Smooth muscle cell (in vitro differentiated cells): Measurements from ENCODE around the gene TPM2. TPM values are rescaled to one million over a fixed set of nuclear protein-coding genes. Genes with fewer than 3 reads are reported as not detected.

Experiments
- DNase-seq: peaks from one replicate; lab custom pipeline; 2025; ENCODE audit not compliant: unreplicated experiment; lab: John Stamatoyannopoulos, UW
- H2AFZ ChIP-seq: fragments of 200-600 bp; sonication (generic); 2 replicates; pipeline ENCODE4 v1.6.0; 2016; ENCODE audit warnings: antibody characterized with exemption, low read depth, mild to moderate bottlenecking
- H3F3A ChIP-seq: fragments of 200-600 bp; sonication (generic); 2 replicates; pipeline ENCODE4 v1.6.0; 2017; ENCODE audit warnings: antibody characterized with exemption, low read depth
- H3K27ac ChIP-seq: fragments of 200-600 bp; sonication (generic); 2 replicates; pipeline ENCODE4 v1.5.1; 2016; ENCODE audit warnings: low read depth, mild to moderate bottlenecking
- H3K27me3 ChIP-seq: fragments of 200-600 bp; sonication (generic); 2 replicates; pipeline ENCODE4 v1.6.1; 2016; ENCODE audit warnings: low read depth, mild to moderate bottlenecking
- H3K36me3 ChIP-seq: fragments of 200-600 bp; sonication (generic); 2 replicates; pipeline ENCODE4 v1.5.1; 2016; ENCODE audit warnings: low read depth
- H3K4me1 ChIP-seq: fragments of 200-600 bp; sonication (generic); 2 replicates; pipeline ENCODE4 v1.5.1; 2016; ENCODE audit warnings: low read depth
- H3K4me2 ChIP-seq: fragments of 200-600 bp; sonication (generic); 2 replicates; pipeline ENCODE4 v1.6.0; 2016; ENCODE audit warnings: mild to moderate bottlenecking
- H3K4me3 ChIP-seq: fragments of 200-600 bp; sonication (generic); 2 replicates; pipeline ENCODE4 v1.5.1; 2016; ENCODE audit warnings: mild to moderate bottlenecking
- H3K79me2 ChIP-seq: fragments of 200-600 bp; sonication (generic); 2 replicates; pipeline ENCODE4 v1.6.0; 2016; ENCODE audit warnings: low read depth, mild to moderate bottlenecking
- H3K9ac ChIP-seq: fragments of 200-600 bp; sonication (generic); 2 replicates; pipeline ENCODE4 v1.6.0; 2016; ENCODE audit warnings: low read depth
- H3K9me3 ChIP-seq: fragments of 200-600 bp; sonication (generic); replicated peaks from 2 replicates; pipeline ENCODE4 v1.5.1; 2016; ENCODE audit warnings: low read depth
- H4K20me1 ChIP-seq: fragments of 200-600 bp; sonication (generic); 2 replicates; pipeline ENCODE4 v1.6.0; 2016; ENCODE audit warnings: low read depth
- CTCF ChIP-seq: fragments of 200-600 bp; sonication (generic); IDR thresholded peaks from 2 replicates; pipeline ENCODE4 v1.5.1; 2017; ENCODE audit warnings: borderline replicate concordance, mild to moderate bottlenecking, antibody characterized with exemption; ENCODE audit not compliant: insufficient read depth, poor library complexity, severe bottlenecking
- WGBS: methylation state at CpG from one replicate; pipeline ENCODE4 v1.1.7; 2016; ENCODE audit warnings: low lambda C conversion rate; 5-methylcytosine and 5-hydroxymethylcytosine counted together
- polyA plus RNA-seq: library from polyadenylated mRNA; unstranded; fragments of >200 nt; fragmentation: Nextera tagmentation; extraction: Ambion mirVana; gene quantifications from 2 replicates; pipeline ENCODE4 v1.2.1, GENCODE V29; 2016
- total RNA-seq: library from RNA; depleted of rRNA; stranded (reverse); fragments of >200 nt; gene quantifications from 2 replicates; pipeline ENCODE4 v1.2.3, GENCODE V29; 2014

TPM2 gene
- total and polyA plus RNA-seq, 2 experiments from 2014 or later = 925 to 2,131 TPM

GRCh38 chr9:35664531-35665470 lies 24.9 kb downstream of the TPM2 start, which contains the start of gene ARHGEF39:
Gene ARHGEF39, minus strand, starts transcription at chr9:35665195. Its CDS starts 26 bp downstream, at chr9:35665169.
- Histone ChIP-seq H3F3A (no peaks in the 10 kb centered on the region), H4K20me1 (no peaks in the 10 kb centered on the region), H3K9me3 (no peaks in the 10 kb centered on the region), H3K4me2 (peak within 1 kb of the TSS; percentile 96), H3K27ac (no peak within 1 kb of the TSS), H3K27me3 (no peaks in the 10 kb centered on the region), H3K9ac (no peak within 1 kb of the TSS), H3K79me2 (no peaks in the 10 kb centered on the region), H3K4me3 (peak within 1 kb of the TSS; percentile 71), H2AFZ (peak within 1 kb of the TSS; percentile 98), H3K36me3 (no peaks in the 10 kb centered on the region), H3K4me1 (peaks cover 8% of the 10 kb centered on the region)
- 9% methylated on average over 38 of the region's 58 CpGs for WGBS
- peak; percentile 41 for DNase-seq
- TF ChIP-seq CTCF = peak; percentile 12

- H3K4me2 ChIP-seq = no peak overlapping the region
- WGBS = 95% methylated on average over 7 of the region's 7 CpGs
- H3K36me3 ChIP-seq = no peaks in the 10 kb centered on the region
- DNase-seq = no peak
- no peak overlapping the region for H2AFZ ChIP-seq
- no peaks in the 10 kb centered on the region for H3K9me3 ChIP-seq
- H3K79me2 ChIP-seq = peaks cover 5% of the 10 kb centered on the region
- no peak for TF ChIP-seq CTCF
- H3F3A ChIP-seq = no peaks in the 10 kb centered on the region
- H3K9ac ChIP-seq = no peak overlapping the region
- H3K4me1 ChIP-seq = peaks cover 15% of the 10 kb centered on the region
- H3K27ac ChIP-seq = no peak overlapping the region
- H4K20me1 ChIP-seq = no peaks in the 10 kb centered on the region
- no peaks in the 10 kb centered on the region for H3K27me3 ChIP-seq
- no peak overlapping the region for H3K4me3 ChIP-seq
Measured at GRCh38 chr9:35662437-35662836, 27.3 kb downstream of the TPM2 start.

- no peaks in the 10 kb centered on the region for H3K9me3 ChIP-seq
- H3K9ac ChIP-seq = no peak overlapping the region
- no peaks in the 10 kb centered on the region for H3K36me3 ChIP-seq
- H3K79me2 ChIP-seq = peaks cover 5% of the 10 kb centered on the region
- no peak for TF ChIP-seq CTCF
- no peaks in the 10 kb centered on the region for H3F3A ChIP-seq
- peaks cover 15% of the 10 kb centered on the region for H3K4me1 ChIP-seq
- H3K4me3 ChIP-seq = no peak overlapping the region
- 73% methylated on average over 3 of the region's 3 CpGs for WGBS
- no peak for DNase-seq
- H3K27me3 ChIP-seq = no peaks in the 10 kb centered on the region
- no peaks in the 10 kb centered on the region for H4K20me1 ChIP-seq
- no peak overlapping the region for H3K4me2 ChIP-seq
- H2AFZ ChIP-seq = no peak overlapping the region
- H3K27ac ChIP-seq = peak overlapping the region; percentile 29
Measured at GRCh38 chr9:35661756-35662350, 27.9 kb downstream of the TPM2 start.
